Liver (tissue), 9 donors: Measurements from ENCODE around the gene DLL4. TPM values are rescaled to one million over a fixed set of nuclear protein-coding genes. Genes with fewer than 3 reads are reported as not detected.

Source experiments
- DNase-seq: peaks from one replicate; pipeline ENCODE4 v3.0.0-alpha.2; 2017; ENCODE audit warnings: low spot score
- H3K27ac ChIP-seq, 2 donors: one replicate each; pipeline ENCODE4 v1.7.0; 2013; ENCODE audit warnings: inconsistent platforms in 2 of 2, low read length in 2 of 2, control low read depth in 1 of 2, low read depth in 1 of 2, mild to moderate bottlenecking in 1 of 2
- H3K27me3 ChIP-seq, 4 donors: one replicate each; pipeline versions ENCODE4 v1.6.1 to v1.7.0; 2013; ENCODE audit warnings: low read length in 3 of 4, inconsistent platforms in 1 of 4, mild to moderate bottlenecking in 1 of 4, moderate library complexity in 1 of 4; ENCODE audit not compliant: control insufficient read depth in 4 of 4, insufficient read depth in 4 of 4
- H3K36me3 ChIP-seq, 4 donors: one replicate each; pipeline versions ENCODE4 v1.6.1 to v1.7.0; 2013; ENCODE audit warnings: low read length in 3 of 4, mild to moderate bottlenecking in 3 of 4, low read depth in 1 of 4, moderate library complexity in 1 of 4; ENCODE audit not compliant: control insufficient read depth in 4 of 4, insufficient read depth in 3 of 4
- H3K4me1 ChIP-seq, 4 donors: one replicate each; pipeline versions ENCODE4 v1.6.1 to v1.7.0; 2013; ENCODE audit warnings: low read length in 3 of 4, mild to moderate bottlenecking in 3 of 4, moderate library complexity in 1 of 4; ENCODE audit not compliant: control insufficient read depth in 4 of 4, insufficient read depth in 4 of 4
- H3K4me3 ChIP-seq, 3 donors: one replicate each; pipeline versions ENCODE4 v1.6.1 to v1.7.0; 2013; ENCODE audit warnings: low read length in 3 of 3, control low read depth in 1 of 3, low read depth in 1 of 3, mild to moderate bottlenecking in 1 of 3
- H3K9ac ChIP-seq, 2 donors: one replicate each; pipeline ENCODE4 v1.7.0; 2013; ENCODE audit warnings: low read length in 2 of 2, mild to moderate bottlenecking in 2 of 2, moderate library complexity in 2 of 2, control low read depth in 1 of 2, low read depth in 1 of 2
- H3K9me3 ChIP-seq, 4 donors: one replicate each; pipeline versions ENCODE4 v1.6.1 to v1.7.0; 2013; ENCODE audit warnings: low read length in 3 of 4; ENCODE audit not compliant: control insufficient read depth in 4 of 4
- ATF3 ChIP-seq: IDR thresholded peaks from 2 replicates; pipeline ENCODE4 v1.6.1; 2016; ENCODE audit warnings: antibody characterized with exemption
- CTCF ChIP-seq: fragments of 150-350 bp; IDR thresholded peaks from 2 replicates; pipeline ENCODE4 v1.5.1; 2017; ENCODE audit warnings: improper control_type of control experiment, low read depth, low read length; ENCODE audit not compliant: missing input control
- EGR1 ChIP-seq, 2 donors: IDR thresholded peaks; 2 replicates each; pipeline ENCODE4 v1.6.1; 2016 to 2018; ENCODE audit warnings: antibody characterized with exemption in 2 of 2, low read depth in 2 of 2
- FOXA1 ChIP-seq: IDR thresholded peaks from 2 replicates; pipeline ENCODE4 v1.6.1; 2016; ENCODE audit warnings: antibody characterized with exemption
- FOXA2 ChIP-seq: IDR thresholded peaks from 2 replicates; pipeline ENCODE4 v1.6.1; 2016; ENCODE audit warnings: antibody characterized with exemption
- GABPA ChIP-seq, 2 donors: IDR thresholded peaks in 1 of 2; conservative IDR thresholded peaks in 1 of 2; 2 replicates each; pipeline ENCODE4 v1.6.1; 2016; ENCODE audit warnings: antibody characterized with exemption in 2 of 2, mild to moderate bottlenecking in 1 of 2, moderate library complexity in 1 of 2
- HNF4A ChIP-seq, 2 donors: conservative IDR thresholded peaks; 2 replicates each; pipeline ENCODE4 v1.6.1; 2016; ENCODE audit warnings: antibody characterized with exemption in 2 of 2, mild to moderate bottlenecking in 2 of 2
- HNF4G ChIP-seq: IDR thresholded peaks from 2 replicates; pipeline ENCODE4 v1.6.1; 2016; ENCODE audit warnings: antibody characterized with exemption
- JUND ChIP-seq, 2 donors: IDR thresholded peaks; 2 replicates each; pipeline ENCODE4 v1.6.1; 2016; ENCODE audit warnings: antibody characterized with exemption in 2 of 2
- MAX ChIP-seq: IDR thresholded peaks from 2 replicates; pipeline ENCODE4 v1.6.1; 2016; ENCODE audit warnings: antibody characterized with exemption
- NR2F2 ChIP-seq: IDR thresholded peaks from 2 replicates; pipeline ENCODE4 v1.6.1; 2016; ENCODE audit warnings: antibody characterized with exemption
- RAD21 ChIP-seq, 2 donors: IDR thresholded peaks; 2 replicates each; pipeline ENCODE4 v1.6.1; 2016; ENCODE audit warnings: antibody characterized with exemption in 2 of 2, mild to moderate bottlenecking in 2 of 2
- REST ChIP-seq: IDR thresholded peaks from 2 replicates; pipeline ENCODE4 v1.6.1; 2016; ENCODE audit warnings: antibody characterized with exemption, mild to moderate bottlenecking
- RXRA ChIP-seq, 2 donors: IDR thresholded peaks; 2 replicates each; pipeline ENCODE4 v1.6.1; 2017 to 2018; ENCODE audit warnings: antibody characterized with exemption in 2 of 2, mild to moderate bottlenecking in 1 of 2
- SP1 ChIP-seq: IDR thresholded peaks from 2 replicates; pipeline ENCODE4 v1.6.1; 2018; ENCODE audit warnings: antibody characterized with exemption, mild to moderate bottlenecking
- TAF1 ChIP-seq: conservative IDR thresholded peaks from 2 replicates; pipeline ENCODE4 v1.6.1; 2016; ENCODE audit warnings: antibody characterized with exemption, mild to moderate bottlenecking
- YY1 ChIP-seq: IDR thresholded peaks from 2 replicates; pipeline ENCODE4 v1.6.1; 2016; ENCODE audit warnings: antibody characterized with exemption, mild to moderate bottlenecking
- ZBTB33 ChIP-seq: IDR thresholded peaks from 2 replicates; pipeline ENCODE4 v1.6.1; 2016; ENCODE audit warnings: antibody characterized with exemption
- WGBS: extraction: QIAGEN DNeasy Blood & Tissue Kit; methylation state at CpG from one replicate; pipeline ENCODE4 v1.1.7; 2013; 5-methylcytosine and 5-hydroxymethylcytosine counted together
- polyA plus RNA-seq, 2 donors: library from polyadenylated mRNA; stranded (reverse) in 1 of 2; unstranded in 1 of 2; fragments of 200-250 nt in 1 of 2; fragments of >200 nt in 1 of 2; fragmentation: Nextera tagmentation in 1 of 2; extraction: Ambion mirVana in 1 of 2; gene quantifications; one replicate each; pipeline versions ENCODE4 v1.2.1 to v1.2.3, GENCODE V29; 2013 to 2015
- total RNA-seq, 2 donors: library from RNA; depleted of rRNA; stranded (reverse); fragments of >200 nt; gene quantifications; one replicate each; pipeline ENCODE4 v1.2.3, GENCODE V29; 2014
- donor health status: healthy.
- donor health status: healthy.
- donor health status: healthy.
- donor health status: healthy.
- donor health status: healthy.

Gene DLL4
- total and polyA plus RNA-seq, 4 donors: 2.1 to 3.8 (median 3.0) TPM

- TF ChIP-seq REST: no peak
- TF ChIP-seq RAD21 (IDR thresholded peaks at IDR 0.05): no peak
- no peak for TF ChIP-seq HNF4G
- no peak for TF ChIP-seq ZBTB33
- TF ChIP-seq TAF1: no peak
- TF ChIP-seq YY1: no peak
- TF ChIP-seq ATF3: no peak
- TF ChIP-seq CTCF: no peak
- TF ChIP-seq EGR1 (IDR thresholded peaks at IDR 0.05; ENCODE audit: low read depth in 2 of 2): no peak
- TF ChIP-seq MAX: no peak
- no peak for TF ChIP-seq GABPA (IDR thresholded peaks at IDR 0.05 in 1 of 2, conservative IDR thresholded peaks at IDR 0.05 in 1 of 2)
- TF ChIP-seq SP1: no peak
- TF ChIP-seq HNF4A (conservative IDR thresholded peaks at IDR 0.05): no peak
- no peak for TF ChIP-seq RXRA (IDR thresholded peaks at IDR 0.05)
- no peak for TF ChIP-seq FOXA2
- no peak for TF ChIP-seq FOXA1
- TF ChIP-seq NR2F2: no peak
- TF ChIP-seq JUND (IDR thresholded peaks at IDR 0.05): no peak
- H3K4me3 ChIP-seq: no peak overlapping the region
- no peaks in the 10 kb centered on the region for H3K27me3 ChIP-seq
- H3K9me3 ChIP-seq: no peaks in the 10 kb centered on the region
- H3K9ac ChIP-seq: no peak overlapping the region
- no peaks in the 10 kb centered on the region for H3K36me3 ChIP-seq
- no peak for DNase-seq
- peaks cover 5 to 21% (median 15%) of the 10 kb centered on the region in 4 donors for H3K4me1 ChIP-seq
- 94% methylated on average over 4 of the region's 4 CpGs for WGBS
- H3K27ac ChIP-seq: no peak overlapping the region
Measured at GRCh38 chr15:40957041-40957555, 28.0 kb downstream of the DLL4 start.
